HL-60 (cell line): Measurements from ENCODE around the gene PIH1D1.

Experiments used
- CTCF ChIP-seq: IDR thresholded peaks from one replicate; pipeline ENCODE4 v1.5.1; 2011; ENCODE audit warnings: low read length, control low read depth, inconsistent platforms; ENCODE audit not compliant: insufficient read depth
- GABPA ChIP-seq: IDR thresholded peaks from 2 replicates; pipeline ENCODE4 v1.6.1; 2012; ENCODE audit warnings: low read depth
- REST ChIP-seq: IDR thresholded peaks from 2 replicates; pipeline ENCODE4 v1.6.1; 2012; ENCODE audit warnings: low read depth; ENCODE audit not compliant: insufficient replicate concordance

- TF ChIP-seq CTCF (no peak), REST (no peak), GABPA (no peak)
These were observed 46.1 kb upstream of the PIH1D1 start for GRCh38 chr19:49497789-49498103.
